Activated CD4-positive, alpha-beta T cell treated with anti-CD3 and anti-CD28 coated beads, Interleukin-2, Interleukin-6, amounts not matched to agents 100 ng/mL and 50 ng/mL, durations not matched to agents 16 hours and 8 hours (primary cell): ENCODE data around the gene POLD4.
"Not testable (repeated sequence)": the region's sequence is repeated elsewhere in the genome, so short reads cannot be mapped to it uniquely, and the experiment has no call there.

ENCODE experiments used
- DNase-seq: peaks from one replicate; pipeline ENCODE4 v3.0.0-alpha.2; 2020

POLD4 gene

GRCh38 chr11:67353317-67354074 is at the start of gene POLD4:
TSS of gene POLD4 (minus strand) at chr11:67353546. CDS start at chr11:67353399, 147 bp downstream.
- peak; percentile 97 for DNase-seq

GRCh38 chr11:67403085-67403484 is 49.7 kb upstream of the POLD4 start:
- not testable (repeated sequence) for DNase-seq

GRCh38 chr11:67402192-67402839 is 49.0 kb upstream of the POLD4 start:
- not testable (repeated sequence) for DNase-seq

- peak; percentile 95 for DNase-seq
Observed at GRCh38 chr11:67401495-67402191, 48.3 kb upstream of the POLD4 start, which contains the start of gene PPP1CA. TSS of gene PPP1CA (minus strand) at chr11:67401858. CDS start at chr11:67401782, 76 bp downstream.

- no peak for DNase-seq
Observed at GRCh38 chr11:67400942-67401494, 47.7 kb upstream of the POLD4 start.

- no peak for DNase-seq
Observed at GRCh38 chr11:67400251-67400941, 47.0 kb upstream of the POLD4 start.

GRCh38 chr11:67398661-67399563 is 45.6 kb upstream of the POLD4 start:
- DNase-seq: no peak

- no peak for DNase-seq
Observed at GRCh38 chr11:67397986-67398660, 44.8 kb upstream of the POLD4 start.

GRCh38 chr11:67397536-67397935 is 44.2 kb upstream of the POLD4 start:
- no peak for DNase-seq

- DNase-seq: no peak
Observed at GRCh38 chr11:67396587-67397389, 43.4 kb upstream of the POLD4 start.

- DNase-seq: no peak
Observed at GRCh38 chr11:67396259-67396581, 42.9 kb upstream of the POLD4 start.

- DNase-seq: no peak
Observed at GRCh38 chr11:67395555-67396258, 42.4 kb upstream of the POLD4 start.

- DNase-seq: no peak
Observed at GRCh38 chr11:67393990-67394389, 40.6 kb upstream of the POLD4 start.

GRCh38 chr11:67393437-67393836 is 40.1 kb upstream of the POLD4 start:
- DNase-seq: no peak

- DNase-seq: no peak
Observed at GRCh38 chr11:67392183-67392715, 38.9 kb upstream of the POLD4 start.

GRCh38 chr11:67391304-67392182 is 38.2 kb upstream of the POLD4 start, which contains the start of gene RAD9A:
TSS of gene RAD9A (plus strand) at chr11:67391986. CDS start at chr11:67392045, 59 bp downstream.
- peak; percentile 96 for DNase-seq

GRCh38 chr11:67390947-67391303 is 37.6 kb upstream of the POLD4 start:
- DNase-seq: no peak

- peak; percentile 57 for DNase-seq
Observed at GRCh38 chr11:67389477-67389876, 36.1 kb upstream of the POLD4 start.
